CD1c-positive myeloid dendritic cell (primary cell): Measurements from ENCODE around the gene OR56A3.

Experiments
- DNase-seq: peaks from one replicate; pipeline ENCODE4 v3.0.0-alpha.2; 2016; ENCODE audit errors: extremely low spot score

OR56A3 gene

GRCh38 chr11:5973530-5973929 is 31.5 kb downstream of the OR56A3 start:
- DNase-seq, result no peak

- DNase-seq, result no peak
Measured at GRCh38 chr11:5983443-5983842, 41.4 kb downstream of the OR56A3 start.

- DNase-seq, result no peak
Measured at GRCh38 chr11:5986885-5987284, 44.8 kb downstream of the OR56A3 start, which contains the start of gene OR52L1. Gene OR52L1 (minus strand): TSS chr11:5986985. CDS start chr11:5986930, 55 bp downstream.

GRCh38 chr11:5989203-5989602 is 47.2 kb downstream of the OR56A3 start:
- DNase-seq, result no peak

GRCh38 chr11:5992150-5992549 is 50.1 kb downstream of the OR56A3 start:
- no peak for DNase-seq

- DNase-seq, result peak; percentile 26
Measured at GRCh38 chr11:5992604-5993251, 50.7 kb downstream of the OR56A3 start.

GRCh38 chr11:5994791-5995190 is 52.7 kb downstream of the OR56A3 start:
- no peak for DNase-seq
